ENCODE results near the gene CNIH1.
"Not testable (repeated sequence)": the region's sequence is repeated elsewhere in the genome, so short reads cannot be mapped to it uniquely, and the experiment has no call there.

Gene CNIH1

GRCh38 chr14:54467280-54467679, 26.1 kb upstream of the CNIH1 start:
- DNase-seq (ENCODE audit: low spot score), result no peak

DNA sequence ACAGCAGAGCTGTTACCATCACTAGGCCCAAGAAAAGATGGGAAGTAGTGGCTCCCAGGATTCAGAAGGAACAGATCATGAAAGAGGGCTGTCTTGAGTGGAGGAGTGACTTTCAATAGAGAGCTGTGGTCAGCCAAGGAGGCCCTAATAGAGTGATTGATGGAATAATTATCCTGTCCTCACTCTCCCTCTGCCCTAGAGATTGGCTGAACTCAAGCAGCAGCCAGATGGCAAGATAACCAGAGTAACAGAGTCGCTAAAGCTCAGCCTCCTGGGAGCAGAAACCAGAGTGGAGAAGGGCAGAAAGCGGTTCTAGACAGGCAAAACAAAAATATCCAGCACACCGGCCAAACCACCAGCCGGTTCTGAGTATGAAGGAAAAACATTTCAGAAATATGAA, 24.5 kb upstream of the CNIH1 start:
- DNase-seq (ENCODE audit: low spot score), result no peak

GRCh38 chr14:54462048-54462447, 20.9 kb upstream of the CNIH1 start:
- no peak for DNase-seq (ENCODE audit: low spot score)

DNA sequence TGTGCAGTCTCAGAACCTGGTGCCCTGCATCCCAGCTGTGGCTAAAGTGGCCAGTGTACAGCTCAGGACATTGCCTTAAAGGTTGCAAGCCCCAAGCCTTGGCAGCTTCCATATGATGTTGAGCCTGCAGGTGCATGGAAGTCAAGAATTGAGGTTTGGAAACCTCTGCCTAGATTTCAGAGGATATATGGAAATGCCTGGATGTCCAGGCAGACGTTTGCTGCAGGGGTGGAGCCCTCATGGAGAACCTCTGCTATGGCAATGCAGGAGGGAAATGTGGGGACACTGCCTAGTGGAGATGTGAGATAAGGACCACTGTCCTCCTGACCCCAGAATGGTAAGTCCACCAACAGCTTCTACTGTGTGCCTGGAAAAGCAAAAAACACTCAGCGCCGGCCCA, 17.9 kb upstream of the CNIH1 start:
- no peak for DNase-seq (ENCODE audit: low spot score)

DNA sequence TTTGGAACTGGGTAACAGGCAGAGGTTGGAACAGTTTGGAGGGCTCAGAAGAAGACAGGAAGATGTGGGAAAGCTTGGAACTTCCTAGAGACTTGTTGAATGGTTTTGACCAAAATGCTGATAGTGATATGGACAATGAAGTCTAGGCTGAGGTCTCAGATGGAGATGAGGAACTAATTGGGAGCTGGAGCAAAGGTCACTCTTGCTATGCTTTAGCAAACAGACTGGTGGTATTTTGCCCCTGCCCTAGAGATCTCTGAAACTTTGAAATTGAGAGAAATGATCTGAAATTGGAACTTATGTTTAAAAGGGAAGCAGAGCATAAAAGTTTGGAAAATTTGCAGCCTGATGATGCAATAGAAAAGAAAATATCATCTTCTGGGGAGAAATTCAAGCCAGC, 17.4 kb upstream of the CNIH1 start:
- DNase-seq (ENCODE audit: low spot score), result not testable (repeated sequence)

GRCh38 chr14:54457609-54457996, 16.4 kb upstream of the CNIH1 start:
- DNase-seq (ENCODE audit: low spot score), result no peak

GRCh38 chr14:54456820-54457608, 15.8 kb upstream of the CNIH1 start:
- DNase-seq (ENCODE audit: low spot score), result not testable (repeated sequence)

- DNase-seq (ENCODE audit: low spot score), result no peak
Observed at GRCh38 chr14:54455363-54455762, 14.2 kb upstream of the CNIH1 start.

DNA sequence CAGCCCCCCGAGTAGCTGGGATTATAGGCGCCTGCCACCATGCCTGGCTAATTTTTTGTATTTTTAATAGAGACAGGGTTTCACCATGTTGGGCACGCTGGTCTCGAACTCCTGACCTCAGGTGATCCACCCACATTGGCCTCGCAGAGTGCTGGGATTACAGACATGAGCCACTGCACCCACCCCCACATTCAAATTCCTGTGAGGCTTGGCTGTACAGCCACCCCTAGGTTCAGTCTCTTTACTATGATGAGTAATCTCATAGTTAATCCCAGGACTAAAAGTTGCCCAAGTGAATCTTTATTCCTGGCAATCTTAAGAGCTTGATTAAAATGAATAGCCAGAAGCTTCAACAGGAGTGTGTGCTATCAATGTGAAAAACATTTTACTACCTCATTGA, 12.8 kb upstream of the CNIH1 start:
- not testable (repeated sequence) for DNase-seq (ENCODE audit: low spot score)

DNA sequence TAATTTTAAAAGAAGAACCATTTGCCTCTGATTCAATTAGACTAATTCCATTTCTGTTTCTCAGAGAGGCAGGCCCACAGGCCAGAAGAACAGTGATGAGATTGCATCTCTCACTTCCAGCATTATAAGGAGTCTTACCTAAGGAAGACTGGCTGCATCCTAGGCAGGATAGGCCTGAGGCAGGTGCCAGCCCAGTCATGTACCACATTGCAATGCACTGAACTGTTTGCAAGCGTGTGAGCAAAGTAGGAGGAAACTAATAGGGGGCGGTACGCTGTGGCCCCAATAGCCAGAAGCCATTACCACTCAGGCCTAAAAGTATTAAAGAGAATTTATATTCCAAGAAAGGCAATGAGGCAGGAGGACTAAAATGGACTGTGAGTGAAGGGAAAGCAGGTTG, 12.1 kb upstream of the CNIH1 start:
- no peak for DNase-seq (ENCODE audit: low spot score)

DNA sequence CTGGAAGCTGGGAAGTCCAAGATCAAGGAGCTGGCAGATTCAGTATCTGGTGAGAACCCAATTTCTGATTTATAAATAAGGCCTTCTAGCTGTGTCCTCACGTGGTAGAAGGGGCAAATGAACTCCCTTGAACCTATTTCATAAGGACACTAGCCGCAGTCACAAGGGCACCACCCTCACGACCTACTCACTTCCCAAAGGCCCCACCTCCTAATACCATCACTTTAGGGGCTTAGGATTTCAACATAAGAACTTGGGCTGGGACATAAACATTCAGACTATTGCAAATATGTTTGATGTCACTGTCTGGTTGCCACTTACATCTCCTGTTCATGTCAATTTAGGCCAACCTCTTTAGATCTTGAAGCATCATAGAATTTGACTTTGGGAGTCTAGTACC, 10.8 kb upstream of the CNIH1 start:
- no peak for DNase-seq (ENCODE audit: low spot score)

- DNase-seq (ENCODE audit: low spot score), result no peak
Observed at GRCh38 chr14:54451121-54451601, 10.0 kb upstream of the CNIH1 start.

DNA sequence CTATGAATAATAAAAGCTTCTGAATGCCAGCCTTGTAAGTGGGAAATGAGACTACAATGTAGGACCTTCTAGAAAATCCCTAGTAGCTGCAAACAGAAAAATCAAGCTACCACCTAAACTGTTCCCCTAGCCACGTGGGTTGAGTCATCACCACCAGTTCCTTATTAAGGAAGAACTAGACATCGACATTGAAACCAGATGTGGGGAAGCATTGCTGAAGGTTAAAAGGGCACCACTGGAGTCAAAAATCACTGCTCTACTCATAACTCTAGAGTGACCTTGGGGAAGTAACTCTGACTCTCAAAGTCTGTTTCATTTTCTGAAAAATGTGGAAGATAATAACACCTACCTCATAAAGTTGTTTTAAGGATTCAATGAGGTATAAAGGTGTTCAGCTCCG, 9.4 kb upstream of the CNIH1 start:
- no peak for DNase-seq (ENCODE audit: low spot score)

GRCh38 chr14:54447231-54447692, 6.1 kb upstream of the CNIH1 start:
- peak; percentile 37 for DNase-seq (ENCODE audit: low spot score)

GRCh38 chr14:54446161-54446693, 5.1 kb upstream of the CNIH1 start:
- no peak for DNase-seq (ENCODE audit: low spot score)

- no peak for DNase-seq (ENCODE audit: low spot score)
Observed at GRCh38 chr14:54444681-54445080, 3.5 kb upstream of the CNIH1 start.

- no peak for DNase-seq (ENCODE audit: low spot score)
Observed at GRCh38 chr14:54443981-54444380, 2.8 kb upstream of the CNIH1 start.

DNA sequence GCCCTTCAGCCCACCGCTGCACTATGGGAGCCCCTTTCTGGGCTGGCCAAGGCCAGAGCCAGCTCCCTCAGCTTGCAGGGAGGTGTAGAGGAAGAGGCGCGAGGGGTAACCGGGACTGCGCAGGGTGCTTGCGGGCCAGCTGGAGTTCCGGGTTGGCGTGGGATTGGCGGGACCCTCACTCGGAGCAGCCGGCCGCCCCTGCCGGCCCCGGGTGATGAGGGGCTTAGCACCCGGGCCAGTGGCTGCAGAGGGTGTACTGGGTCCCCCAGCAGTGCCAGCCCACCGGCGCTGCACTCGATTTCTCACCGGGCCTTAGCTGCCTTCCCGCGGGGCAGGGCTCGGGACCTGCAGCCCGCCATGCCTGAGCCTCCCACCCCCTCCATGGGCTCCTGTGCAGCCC, 1.8 kb upstream of the CNIH1 start:
- not testable (repeated sequence) for DNase-seq (ENCODE audit: low spot score)

DNA sequence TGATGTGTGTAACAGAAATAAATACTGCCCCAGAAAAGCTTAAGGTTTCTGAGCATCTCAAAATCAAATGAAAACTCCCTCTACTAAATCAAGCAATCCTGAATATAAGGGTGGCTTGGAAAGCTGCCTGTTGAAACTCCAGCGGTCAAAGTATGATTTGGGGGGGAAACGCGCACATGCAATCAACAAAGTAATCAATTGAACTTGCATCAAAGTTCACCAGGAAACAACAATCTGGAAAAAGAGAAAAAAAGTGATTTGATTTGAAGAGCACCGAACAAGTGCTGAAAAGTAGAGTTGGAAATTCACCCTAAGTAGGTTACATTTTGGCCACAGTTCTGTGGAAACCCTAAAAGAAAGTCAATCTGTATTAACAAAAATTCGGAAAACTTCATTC, 700 bp downstream of the CNIH1 start:
- DNase-seq (ENCODE audit: low spot score), result peak; percentile 15

- peak; percentile 17 for DNase-seq (ENCODE audit: low spot score)
Observed at GRCh38 chr14:54440037-54440436, 1.1 kb downstream of the CNIH1 start.

- DNase-seq (ENCODE audit: low spot score), result no peak
Observed at GRCh38 chr14:54438703-54439102, 2.5 kb downstream of the CNIH1 start.

DNA sequence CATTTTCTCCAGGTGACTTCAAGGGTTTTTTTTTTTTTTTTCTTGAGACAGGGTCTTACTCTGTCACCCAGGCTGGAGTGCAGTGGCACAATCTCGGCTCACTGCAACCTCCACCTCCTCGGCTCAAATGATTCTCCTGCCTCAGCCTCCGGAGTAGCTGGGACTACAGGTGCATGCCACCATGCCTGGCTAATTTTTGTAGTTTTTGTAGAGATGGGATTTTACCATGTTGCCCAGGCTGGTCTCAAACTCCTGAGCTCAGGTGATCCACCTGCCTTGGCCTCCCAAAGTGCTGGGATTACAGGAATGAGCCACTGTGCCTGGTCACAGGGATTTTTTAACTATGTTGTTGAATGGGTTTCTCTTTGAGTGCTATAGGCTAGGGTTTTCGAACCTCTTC, 3.2 kb downstream of the CNIH1 start:
- not testable (repeated sequence) for DNase-seq (ENCODE audit: low spot score)

DNA sequence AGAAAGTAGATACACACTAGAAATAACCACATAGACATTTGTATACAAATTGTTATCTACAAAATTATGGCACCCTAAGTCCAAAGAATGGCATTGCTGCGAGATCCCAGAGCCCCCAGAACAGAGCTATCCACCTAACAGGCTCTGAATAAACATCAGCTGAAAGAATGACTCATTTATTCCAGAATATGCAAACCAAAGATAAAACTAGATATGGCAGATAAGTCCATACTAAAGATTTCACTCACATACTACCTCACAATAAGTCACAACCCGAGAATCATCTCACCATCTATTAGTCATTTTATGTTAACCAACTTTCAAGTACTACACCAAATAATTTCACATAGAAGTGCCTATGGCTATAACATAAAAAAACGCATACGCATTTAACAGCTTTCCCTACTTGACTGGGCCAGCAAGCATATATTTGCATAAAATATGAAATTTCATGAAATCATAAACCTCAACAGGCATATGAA, 5.6 kb downstream of the CNIH1 start:
- no peak for DNase-seq (ENCODE audit: low spot score)

DNA sequence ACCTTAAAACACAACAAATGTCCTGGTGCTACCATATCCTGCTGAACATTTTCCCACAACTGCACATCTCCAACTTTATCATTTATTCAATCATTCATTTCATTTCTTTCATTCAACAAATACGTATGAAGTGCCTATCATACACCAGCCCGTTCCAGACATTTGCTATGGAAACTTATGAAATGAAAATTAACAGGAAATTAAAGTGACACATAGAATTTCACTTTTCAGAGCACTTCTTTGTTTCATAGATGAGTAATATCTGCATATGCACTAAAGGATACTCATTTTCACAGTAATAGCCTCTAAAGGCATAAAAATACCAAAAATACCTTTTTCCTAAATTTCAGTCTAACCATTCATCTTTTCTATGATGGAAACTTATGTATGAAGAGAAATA, 12.6 kb downstream of the CNIH1 start:
- no peak for DNase-seq (ENCODE audit: low spot score)
